Astrocyte (in vitro differentiated cells and primary cell): ENCODE measurements around the gene OTX2. TPM values are rescaled to one million over a fixed set of nuclear protein-coding genes. Genes with fewer than 3 reads are reported as not detected.

Experiments used
- DNase-seq: peaks from one replicate; pipeline ENCODE4 v3.0.0-alpha.2; 2010; ENCODE audit warnings: low read depth
- FAIRE-seq: peaks from 2 replicates; lab custom pipeline; 2011; peaks lifted over from hg19 to GRCh38; lab: Jason Lieb, UNC
- H2AFZ ChIP-seq: 2 replicates; pipeline ENCODE4 v1.6.0; 2012; ENCODE audit warnings: low read depth, low read length, inconsistent platforms
- H3K27ac ChIP-seq: 2 replicates; pipeline ENCODE4 v1.5.1; 2011; ENCODE audit warnings: low read depth, low read length, inconsistent platforms
- H3K27me3 ChIP-seq: 2 replicates; pipeline ENCODE4 v1.6.0; 2011; ENCODE audit warnings: low read length, inconsistent platforms; ENCODE audit not compliant: insufficient read depth
- H3K36me3 ChIP-seq: 2 replicates; pipeline ENCODE4 v1.5.1; 2011; ENCODE audit warnings: low read length, inconsistent platforms; ENCODE audit not compliant: insufficient read depth
- H3K4me1 ChIP-seq: 2 replicates; pipeline ENCODE4 v1.5.1; 2011; ENCODE audit warnings: low read length, inconsistent platforms; ENCODE audit not compliant: insufficient read depth
- H3K4me2 ChIP-seq: 2 replicates; pipeline ENCODE4 v1.6.0; 2012; ENCODE audit warnings: low read length, inconsistent platforms
- H3K4me3 ChIP-seq: 2 replicates; pipeline ENCODE4 v1.5.1; 2011; ENCODE audit warnings: low read depth, mild to moderate bottlenecking, low read length, inconsistent platforms; ENCODE audit not compliant: insufficient read depth
- H3K79me2 ChIP-seq: 2 replicates; pipeline ENCODE4 v1.6.0; 2012; ENCODE audit warnings: mild to moderate bottlenecking, low read length, inconsistent platforms; ENCODE audit not compliant: insufficient read depth
- H3K9ac ChIP-seq: 2 replicates; pipeline ENCODE4 v1.6.0; 2012; ENCODE audit warnings: mild to moderate bottlenecking, low read length, inconsistent platforms
- H3K9me3 ChIP-seq: 2 replicates; pipeline ENCODE4 v1.5.1; 2012; ENCODE audit warnings: low read depth, mild to moderate bottlenecking, low read length, inconsistent platforms; ENCODE audit not compliant: insufficient read depth
- H4K20me1 ChIP-seq: 2 replicates; pipeline ENCODE4 v1.6.0; 2012; ENCODE audit warnings: low read length, inconsistent platforms; ENCODE audit not compliant: insufficient read depth
- H3K27ac Mint-ChIP-seq: one replicate; pipeline ENCODE4 v1.8.0; 2021; ENCODE audit warnings: mild to moderate bottlenecking, mixed read lengths; ENCODE audit not compliant: unreplicated experiment
- H3K27me3 Mint-ChIP-seq: one replicate; pipeline ENCODE4 v1.8.0; 2021; ENCODE audit warnings: low read depth, mixed read lengths; ENCODE audit not compliant: unreplicated experiment
- H3K36me3 Mint-ChIP-seq: one replicate; pipeline ENCODE4 v1.8.0; 2021; ENCODE audit warnings: low read depth, mixed read lengths; ENCODE audit not compliant: unreplicated experiment
- H3K4me1 Mint-ChIP-seq: one replicate; pipeline ENCODE4 v1.8.0; 2021; ENCODE audit warnings: low read depth, mixed read lengths; ENCODE audit not compliant: unreplicated experiment
- H3K4me3 Mint-ChIP-seq: one replicate; pipeline ENCODE4 v1.8.0; 2021; ENCODE audit warnings: mild to moderate bottlenecking, moderate library complexity, mixed read lengths; ENCODE audit not compliant: unreplicated experiment
- H3K9me3 Mint-ChIP-seq: one replicate; pipeline ENCODE4 v1.8.0; 2021; ENCODE audit warnings: mild to moderate bottlenecking, mixed read lengths; ENCODE audit not compliant: unreplicated experiment
- EZH2 ChIP-seq: IDR thresholded peaks from 2 replicates; pipeline ENCODE4 v1.6.1; 2012; ENCODE audit warnings: mild to moderate bottlenecking, low read length, inconsistent platforms; ENCODE audit not compliant: insufficient read depth
- total RNA-seq: library from RNA; stranded (reverse); gene quantifications from 2 replicates; pipeline ENCODE4 v1.2.1, GENCODE V29; 2021
- TF ChIP-seq, protein P1 (sequence below): IDR thresholded peaks from 2 replicates; pipeline ENCODE4 v1.5.1; 2011; ENCODE audit warnings: low read depth, mild to moderate bottlenecking, inconsistent platforms, low read length, moderate library complexity; ENCODE audit not compliant: insufficient read depth

OTX2 gene
- total RNA-seq, 1 donor from 2014 or later: 8.2 TPM

DNA sequence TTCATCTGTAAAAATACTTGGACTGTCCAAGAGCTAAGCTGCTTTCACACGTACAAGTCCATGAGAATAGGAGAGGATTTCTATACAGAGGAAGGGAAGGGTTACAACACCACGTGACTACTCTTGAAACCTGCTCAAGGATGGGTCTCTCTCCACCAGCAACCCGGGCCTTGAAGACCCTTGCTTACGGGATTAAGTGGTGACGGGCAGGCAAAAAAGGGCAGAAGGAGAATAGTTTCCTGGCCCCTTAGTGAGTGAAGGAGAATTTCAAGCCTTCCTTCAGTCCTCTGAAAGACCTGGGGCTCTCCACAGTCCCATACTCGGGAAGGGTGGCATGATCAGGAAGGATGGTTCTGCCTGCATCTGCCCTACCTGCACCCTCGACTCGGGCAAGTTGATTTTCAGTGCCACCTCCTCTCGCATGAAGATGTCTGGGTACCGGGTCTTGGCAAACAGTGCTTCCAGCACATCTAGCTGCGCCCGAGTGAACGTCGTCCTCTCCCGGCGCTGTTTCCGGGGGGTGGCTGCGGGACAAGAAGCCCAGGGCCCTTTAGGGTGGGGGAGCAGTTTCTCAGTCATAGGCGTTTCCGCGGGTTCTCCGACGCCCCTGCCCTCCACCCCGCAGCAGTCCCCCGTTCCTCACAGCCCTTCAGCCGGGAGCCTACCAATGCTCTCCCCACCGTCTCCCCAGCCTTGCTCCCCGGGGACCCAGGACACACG is 6.3 kb downstream of the OTX2 start:
- Histone ChIP-seq H4K20me1 (no peaks in the 10 kb centered on the region), H3K4me2 (no peak overlapping the region), H3K9ac (no peak overlapping the region), H3K79me2 (peaks cover 15% of the 10 kb centered on the region), H3K4me1 (no peaks in the 10 kb centered on the region), H3K27ac (no peak overlapping the region), H2AFZ (no peak overlapping the region), H3K27me3 (peaks cover 86% of the 10 kb centered on the region), H3K36me3 (no peaks in the 10 kb centered on the region), H3K9me3 (peaks cover 3% of the 10 kb centered on the region), H3K4me3 (no peak overlapping the region)
- TF ChIP-seq, protein P1, sequence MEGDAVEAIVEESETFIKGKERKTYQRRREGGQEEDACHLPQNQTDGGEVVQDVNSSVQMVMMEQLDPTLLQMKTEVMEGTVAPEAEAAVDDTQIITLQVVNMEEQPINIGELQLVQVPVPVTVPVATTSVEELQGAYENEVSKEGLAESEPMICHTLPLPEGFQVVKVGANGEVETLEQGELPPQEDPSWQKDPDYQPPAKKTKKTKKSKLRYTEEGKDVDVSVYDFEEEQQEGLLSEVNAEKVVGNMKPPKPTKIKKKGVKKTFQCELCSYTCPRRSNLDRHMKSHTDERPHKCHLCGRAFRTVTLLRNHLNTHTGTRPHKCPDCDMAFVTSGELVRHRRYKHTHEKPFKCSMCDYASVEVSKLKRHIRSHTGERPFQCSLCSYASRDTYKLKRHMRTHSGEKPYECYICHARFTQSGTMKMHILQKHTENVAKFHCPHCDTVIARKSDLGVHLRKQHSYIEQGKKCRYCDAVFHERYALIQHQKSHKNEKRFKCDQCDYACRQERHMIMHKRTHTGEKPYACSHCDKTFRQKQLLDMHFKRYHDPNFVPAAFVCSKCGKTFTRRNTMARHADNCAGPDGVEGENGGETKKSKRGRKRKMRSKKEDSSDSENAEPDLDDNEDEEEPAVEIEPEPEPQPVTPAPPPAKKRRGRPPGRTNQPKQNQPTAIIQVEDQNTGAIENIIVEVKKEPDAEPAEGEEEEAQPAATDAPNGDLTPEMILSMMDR: no peak
- no peak for TF ChIP-seq EZH2
- Mint-ChIP-seq H3K27me3 (peaks cover 88% of the 10 kb centered on the region), H3K36me3 (peaks cover 4% of the 10 kb centered on the region), H3K4me1 (no peaks in the 10 kb centered on the region), H3K9me3 (peaks cover 20% of the 10 kb centered on the region), H3K4me3 (no peak overlapping the region), H3K27ac (no peak overlapping the region)
- DNase-seq: no peak
- FAIRE-seq: no peak

GRCh38 chr14:56801920-56802319 is 8.4 kb downstream of the OTX2 start:
- H3K36me3 Mint-ChIP-seq: no peaks in the 10 kb centered on the region
- H3K4me2 ChIP-seq: no peak overlapping the region
- no peak overlapping the region for H3K27ac ChIP-seq
- no peak overlapping the region for H3K4me3 Mint-ChIP-seq
- no peak overlapping the region for H2AFZ ChIP-seq
- no peaks in the 10 kb centered on the region for H3K4me1 Mint-ChIP-seq
- peaks cover 17% of the 10 kb centered on the region for H3K9me3 Mint-ChIP-seq
- FAIRE-seq: no peak
- TF ChIP-seq, protein P1: no peak
- TF ChIP-seq EZH2: no peak
- no peaks in the 10 kb centered on the region for H3K36me3 ChIP-seq
- no peaks in the 10 kb centered on the region for H4K20me1 ChIP-seq
- H3K79me2 ChIP-seq: peaks cover 9% of the 10 kb centered on the region
- no peak for DNase-seq
- no peak overlapping the region for H3K9ac ChIP-seq
- peaks cover 4% of the 10 kb centered on the region for H3K9me3 ChIP-seq
- H3K4me1 ChIP-seq: no peaks in the 10 kb centered on the region
- H3K27me3 Mint-ChIP-seq: peaks cover 84% of the 10 kb centered on the region
- no peak overlapping the region for H3K27ac Mint-ChIP-seq
- H3K27me3 ChIP-seq: peaks cover 86% of the 10 kb centered on the region
- no peak overlapping the region for H3K4me3 ChIP-seq

GRCh38 chr14:56799343-56799645 is 11.0 kb downstream of the OTX2 start:
- Histone ChIP-seq H3K9me3 (peaks cover 2% of the 10 kb centered on the region), H3K27me3 (peaks cover 89% of the 10 kb centered on the region), H2AFZ (no peak overlapping the region), H4K20me1 (no peaks in the 10 kb centered on the region), H3K79me2 (no peaks in the 10 kb centered on the region), H3K4me2 (no peak overlapping the region), H3K4me1 (no peaks in the 10 kb centered on the region), H3K9ac (no peak overlapping the region), H3K27ac (no peak overlapping the region), H3K4me3 (no peak overlapping the region), H3K36me3 (no peaks in the 10 kb centered on the region)
- Mint-ChIP-seq H3K36me3 (no peaks in the 10 kb centered on the region), H3K27ac (no peak overlapping the region), H3K9me3 (peaks cover 12% of the 10 kb centered on the region), H3K4me3 (no peak overlapping the region), H3K27me3 (peaks cover 84% of the 10 kb centered on the region), H3K4me1 (no peaks in the 10 kb centered on the region)
- no peak for FAIRE-seq
- no peak for DNase-seq
- TF ChIP-seq EZH2: no peak
- TF ChIP-seq, protein P1: no peak
